ENCODE results near the gene CYFIP1.

The CYFIP1 gene

GRCh38 chr15:22870865-22871264, 109.3 kb downstream of the CYFIP1 start:
- no peak overlapping the region for H3K27ac ChIP-seq
- no peak for DNase-seq (ENCODE audit: low spot score)
- CTCF ChIA-PET, result no interaction called here
- TF ChIP-seq CTCF (conservative IDR thresholded peaks at IDR 0.05; ENCODE audit: low read depth), result no peak
- POLR2A ChIA-PET (ENCODE audit: low non-redundant PET), result no interaction called here

- DNase-seq (ENCODE audit: low spot score), result no peak
- no peak overlapping the region for H3K27ac ChIP-seq
- CTCF ChIA-PET, result no interaction called here
- POLR2A ChIA-PET (ENCODE audit: low non-redundant PET), result no interaction called here
- TF ChIP-seq CTCF (conservative IDR thresholded peaks at IDR 0.05; ENCODE audit: low read depth), result no peak
These were observed 110.3 kb downstream of the CYFIP1 start for GRCh38 chr15:22869856-22870255.

GRCh38 chr15:22868928-22869327, 111.2 kb downstream of the CYFIP1 start:
- no peak for DNase-seq (ENCODE audit: low spot score)
- ChIA-PET CTCF (no interaction called here), POLR2A (ENCODE audit: low non-redundant PET) (no interaction called here)
- H3K27ac ChIP-seq, result 0 out of 2 replicates have a peak overlapping the region, but pooled peaks have one; percentile 2
- TF ChIP-seq CTCF (conservative IDR thresholded peaks at IDR 0.05; ENCODE audit: low read depth), result no peak

GRCh38 chr15:22868495-22868894, 111.7 kb downstream of the CYFIP1 start:
- ChIA-PET POLR2A (ENCODE audit: low non-redundant PET) (no interaction called here), CTCF (no interaction called here)
- no peak for DNase-seq (ENCODE audit: low spot score)
- H3K27ac ChIP-seq, result no peak overlapping the region
- TF ChIP-seq CTCF (conservative IDR thresholded peaks at IDR 0.05; ENCODE audit: low read depth), result no peak

- DNase-seq (ENCODE audit: low spot score), result no peak
- POLR2A ChIA-PET (ENCODE audit: low non-redundant PET), result no interaction called here
- TF ChIP-seq CTCF (conservative IDR thresholded peaks at IDR 0.05; ENCODE audit: low read depth), result no peak
- CTCF ChIA-PET, result no interaction called here
- H3K27ac ChIP-seq, result no peak overlapping the region
These were observed 112.3 kb downstream of the CYFIP1 start for GRCh38 chr15:22867886-22868285.

GRCh38 chr15:22866079-22866478, 114.1 kb downstream of the CYFIP1 start:
- CTCF ChIA-PET, result no interaction called here

More at GRCh38 chr15:22866079-22866478, 114.1 kb downstream of the CYFIP1 start:
- TF ChIP-seq CTCF (conservative IDR thresholded peaks at IDR 0.05; ENCODE audit: low read depth), result no peak
- no peak overlapping the region for H3K27ac ChIP-seq
- no peak for DNase-seq (ENCODE audit: low spot score)
- POLR2A ChIA-PET (ENCODE audit: low non-redundant PET), result no interaction called here
